Measurements from ENCODE around the gene SLC37A2.
"Not testable (repeated sequence)": the region's sequence is repeated elsewhere in the genome, so short reads cannot be mapped to it uniquely, and the experiment has no call there.

The SLC37A2 gene

GRCh38 chr11:125062931-125063428 is at the start of gene SLC37A2:
Gene SLC37A2 (plus strand): TSS chr11:125063305. CDS start chr11:125063368, 63 bp downstream.
- DNase-seq (ENCODE audit: low read depth): no peak

- DNase-seq (ENCODE audit: low read depth): no peak
Observed at GRCh38 chr11:125016413-125016812, 46.7 kb upstream of the SLC37A2 start.

- no peak for DNase-seq (ENCODE audit: low read depth)
Observed at GRCh38 chr11:125020342-125020741, 42.8 kb upstream of the SLC37A2 start.

GRCh38 chr11:125022551-125022950 is 40.6 kb upstream of the SLC37A2 start:
- no peak for DNase-seq (ENCODE audit: low read depth)

- no peak for DNase-seq (ENCODE audit: low read depth)
Observed at GRCh38 chr11:125025968-125026367, 37.1 kb upstream of the SLC37A2 start.

- not testable (repeated sequence) for DNase-seq (ENCODE audit: low read depth)
Observed at GRCh38 chr11:125029431-125029830, 33.7 kb upstream of the SLC37A2 start.

- DNase-seq (ENCODE audit: low read depth): peak; percentile 82
Observed at GRCh38 chr11:125036933-125037332, 26.2 kb upstream of the SLC37A2 start.

GRCh38 chr11:125049164-125049792 is 13.8 kb upstream of the SLC37A2 start:
- no peak for DNase-seq (ENCODE audit: low read depth)

- DNase-seq (ENCODE audit: low read depth): no peak
Observed at GRCh38 chr11:125052047-125052446, 11.1 kb upstream of the SLC37A2 start.

- no peak for DNase-seq (ENCODE audit: low read depth)
Observed at GRCh38 chr11:125053167-125053566, 9.9 kb upstream of the SLC37A2 start.

GRCh38 chr11:125055107-125055715 is 7.9 kb upstream of the SLC37A2 start:
- DNase-seq (ENCODE audit: low read depth): no peak

- DNase-seq (ENCODE audit: low read depth): not testable (repeated sequence)
Observed at GRCh38 chr11:125056111-125056510, 7.0 kb upstream of the SLC37A2 start.

- no peak for DNase-seq (ENCODE audit: low read depth)
Observed at GRCh38 chr11:125056931-125057692, 6.0 kb upstream of the SLC37A2 start.

GRCh38 chr11:125057693-125058016 is 5.5 kb upstream of the SLC37A2 start:
- no peak for DNase-seq (ENCODE audit: low read depth)

GRCh38 chr11:125061281-125061680 is 1.8 kb upstream of the SLC37A2 start:
- DNase-seq (ENCODE audit: low read depth): no peak

GRCh38 chr11:125062218-125062930 is 731 bp upstream of the SLC37A2 start:
- DNase-seq (ENCODE audit: low read depth): no peak

GRCh38 chr11:125063429-125064043 is 431 bp downstream of the SLC37A2 start:
- DNase-seq (ENCODE audit: low read depth): no peak

- no peak for DNase-seq (ENCODE audit: low read depth)
Observed at GRCh38 chr11:125064070-125064469, 965 bp downstream of the SLC37A2 start.

GRCh38 chr11:125068368-125068767 is 5.3 kb downstream of the SLC37A2 start:
- DNase-seq (ENCODE audit: low read depth): no peak

GRCh38 chr11:125069008-125069407 is 5.9 kb downstream of the SLC37A2 start:
- DNase-seq (ENCODE audit: low read depth): no peak

- peak; percentile 51 for DNase-seq (ENCODE audit: low read depth)
Observed at GRCh38 chr11:125069796-125070195, 6.7 kb downstream of the SLC37A2 start.

- peak; percentile 63 for DNase-seq (ENCODE audit: low read depth)
Observed at GRCh38 chr11:125070699-125071254, 7.7 kb downstream of the SLC37A2 start.
